Activated CD4-positive, alpha-beta T cell treated with anti-CD3 and anti-CD28 coated beads for 48 hours (primary cell): ENCODE results near the gene HIRIP3.
"Not testable (repeated sequence)": the region's sequence is repeated elsewhere in the genome, so short reads cannot be mapped to it uniquely, and the experiment has no call there.

Source experiments
- DNase-seq: peaks from one replicate; pipeline ENCODE4 v3.0.0-alpha.2; 2020

Gene HIRIP3

GRCh38 chr16:29982560-29983419 lies 12.6 kb downstream of the HIRIP3 start:
- no peak for DNase-seq

- DNase-seq: no peak
Measured at GRCh38 chr16:29978564-29979270, 16.7 kb downstream of the HIRIP3 start.

- no peak for DNase-seq
Measured at GRCh38 chr16:29978081-29978480, 17.3 kb downstream of the HIRIP3 start.

- no peak for DNase-seq
Measured at GRCh38 chr16:29977063-29977825, 18.2 kb downstream of the HIRIP3 start.

- DNase-seq: no peak
Measured at GRCh38 chr16:29975811-29976511, 19.5 kb downstream of the HIRIP3 start.

GRCh38 chr16:29975134-29975538 lies 20.3 kb downstream of the HIRIP3 start:
- DNase-seq: no peak

GRCh38 chr16:29974291-29975133 lies 20.9 kb downstream of the HIRIP3 start:
- DNase-seq: peak; percentile 27

- DNase-seq: peak; percentile 98
Measured at GRCh38 chr16:29973384-29974246, 21.8 kb downstream of the HIRIP3 start, which contains the start of gene TAOK2. TAOK2 (plus strand) TSS chr16:29973868; CDS start chr16:29977773, 3,905 bp downstream.

- DNase-seq: no peak
Measured at GRCh38 chr16:29972992-29973383, 22.4 kb downstream of the HIRIP3 start.

- no peak for DNase-seq
Measured at GRCh38 chr16:29972500-29972899, 22.9 kb downstream of the HIRIP3 start.

GRCh38 chr16:29971304-29971703 lies 24.1 kb downstream of the HIRIP3 start:
- DNase-seq: no peak

- no peak for DNase-seq
Measured at GRCh38 chr16:29968205-29968604, 27.2 kb downstream of the HIRIP3 start.

GRCh38 chr16:29963021-29963743 lies 32.2 kb downstream of the HIRIP3 start:
- no peak for DNase-seq

- DNase-seq: no peak
Measured at GRCh38 chr16:29962344-29962994, 32.9 kb downstream of the HIRIP3 start.

GRCh38 chr16:29961479-29962343 lies 33.7 kb downstream of the HIRIP3 start, which contains the start of gene TMEM219:
TMEM219 (plus strand) TSS chr16:29962079; CDS start chr16:29963144, 1,065 bp downstream.
- peak; percentile 93 for DNase-seq

- DNase-seq: no peak
Measured at GRCh38 chr16:29961127-29961478, 34.3 kb downstream of the HIRIP3 start.

GRCh38 chr16:29959821-29960220 lies 35.6 kb downstream of the HIRIP3 start:
- not testable (repeated sequence) for DNase-seq

GRCh38 chr16:29959293-29959692 lies 36.1 kb downstream of the HIRIP3 start:
- DNase-seq: no peak
